ENCODE results near the gene PLXDC2.

PLXDC2 gene

GRCh38 chr10:20108021-20108420, 291.8 kb downstream of the PLXDC2 start:
- DNase-seq: no peak
- Histone ChIP-seq H3K36me3 (replicated peaks) (no peaks in the 10 kb centered on the region), H3K4me3 (ENCODE audit: low read depth, low read length) (no peak overlapping the region), H3K27me3 (replicated peaks) (no peaks in the 10 kb centered on the region), H3K27ac (no peak overlapping the region)
- in situ Hi-C loops (cut with HindIII; ENCODE audit: low pct_ligation_motif_present, low sequenced_read_pairs): no loop called here
- no peak for TF ChIP-seq CTCF (IDR thresholded peaks at IDR 0.05; ENCODE audit: low read depth, low read length, missing control alignments)

- Histone ChIP-seq H3K36me3 (replicated peaks) (no peaks in the 10 kb centered on the region), H3K27ac (no peak overlapping the region), H3K4me3 (ENCODE audit: low read depth, low read length) (no peak overlapping the region), H3K27me3 (replicated peaks) (no peaks in the 10 kb centered on the region)
- TF ChIP-seq CTCF (IDR thresholded peaks at IDR 0.05; ENCODE audit: low read depth, low read length, missing control alignments): no peak
- in situ Hi-C loops (cut with HindIII; ENCODE audit: low pct_ligation_motif_present, low sequenced_read_pairs): no loop called here
- no peak for DNase-seq
Measured at GRCh38 chr10:20109613-20110012, 293.4 kb downstream of the PLXDC2 start.

- Histone ChIP-seq H3K4me3 (ENCODE audit: low read depth, low read length) (peak overlapping the region; percentile 35), H3K27ac (no peak overlapping the region), H3K36me3 (replicated peaks) (no peaks in the 10 kb centered on the region), H3K27me3 (replicated peaks) (no peaks in the 10 kb centered on the region)
- DNase-seq: no peak
- TF ChIP-seq CTCF (IDR thresholded peaks at IDR 0.05; ENCODE audit: low read depth, low read length, missing control alignments): no peak
- in situ Hi-C loops (cut with HindIII; ENCODE audit: low pct_ligation_motif_present, low sequenced_read_pairs): no loop called here
Measured at GRCh38 chr10:20110125-20111100, 294.2 kb downstream of the PLXDC2 start.

- H3K27ac ChIP-seq: no peak overlapping the region
- H3K27me3 ChIP-seq (replicated peaks): no peaks in the 10 kb centered on the region
- no peak for TF ChIP-seq CTCF (IDR thresholded peaks at IDR 0.05; ENCODE audit: low read depth, low read length, missing control alignments)
- in situ Hi-C loops (cut with HindIII; ENCODE audit: low pct_ligation_motif_present, low sequenced_read_pairs): no loop called here
- H3K36me3 ChIP-seq (replicated peaks): no peaks in the 10 kb centered on the region
- no peak overlapping the region for H3K4me3 ChIP-seq (ENCODE audit: low read depth, low read length)
- no peak for DNase-seq
Measured at GRCh38 chr10:20114179-20114578, 297.9 kb downstream of the PLXDC2 start.

- in situ Hi-C loops (cut with HindIII; ENCODE audit: low pct_ligation_motif_present, low sequenced_read_pairs): no loop called here
- Histone ChIP-seq H3K27me3 (replicated peaks) (no peaks in the 10 kb centered on the region), H3K27ac (no peak overlapping the region), H3K4me3 (ENCODE audit: low read depth, low read length) (no peak overlapping the region), H3K36me3 (replicated peaks) (no peaks in the 10 kb centered on the region)
- DNase-seq: no peak
- TF ChIP-seq CTCF (IDR thresholded peaks at IDR 0.05; ENCODE audit: low read depth, low read length, missing control alignments): no peak
Measured at GRCh38 chr10:20115894-20116293, 299.7 kb downstream of the PLXDC2 start.
